GM21515 (cell line): ENCODE data around the gene UBE2L3.
"Not testable (repeated sequence)": the region's sequence is repeated elsewhere in the genome, so short reads cannot be mapped to it uniquely, and the experiment has no call there.

ENCODE experiments used
- ATAC-seq: cut with Tn5 transposase; IDR thresholded peaks from one replicate; pipeline ENCODE4 v1.9.1; 2021; ENCODE audit not compliant: unreplicated experiment

Gene UBE2L3

GRCh38 chr22:21626073-21626734 lies 58.7 kb downstream of the UBE2L3 start:
- no peak for ATAC-seq

DNA sequence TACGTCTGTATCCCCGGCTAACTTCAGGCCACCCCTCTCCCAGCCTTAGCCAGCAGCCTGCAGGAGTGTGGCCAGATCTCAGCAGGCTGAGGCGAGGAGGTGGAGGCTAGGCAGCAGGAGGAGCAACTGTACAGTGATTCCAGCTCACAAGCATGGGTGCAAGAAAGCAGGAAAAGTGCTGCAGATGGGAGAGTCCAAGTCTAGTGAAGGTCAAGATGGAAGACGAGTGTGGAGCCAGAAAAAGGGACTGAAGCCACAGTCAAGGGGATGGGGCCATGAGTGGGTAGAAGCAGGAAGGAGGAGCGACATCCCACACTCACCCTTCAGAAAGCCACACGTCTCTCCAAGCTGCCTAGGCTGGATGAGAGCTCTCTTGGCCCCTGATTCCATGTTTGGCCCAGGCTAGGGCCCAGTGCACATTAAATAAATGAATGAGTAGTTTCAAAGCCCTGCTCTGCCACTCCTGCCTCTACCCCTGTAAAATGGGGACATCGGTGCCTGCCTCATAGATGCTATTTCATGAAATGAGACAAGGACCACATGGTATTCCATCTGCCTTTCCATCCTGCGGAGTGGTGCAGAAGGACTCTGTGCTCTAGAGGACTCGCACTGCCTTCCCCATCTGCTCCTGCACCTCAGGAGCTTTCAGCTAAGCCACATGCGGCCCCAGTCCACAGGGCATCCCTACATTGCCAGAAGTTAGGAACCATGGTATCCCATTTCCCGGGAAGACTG lies 59.4 kb downstream of the UBE2L3 start:
- ATAC-seq: no peak

DNA sequence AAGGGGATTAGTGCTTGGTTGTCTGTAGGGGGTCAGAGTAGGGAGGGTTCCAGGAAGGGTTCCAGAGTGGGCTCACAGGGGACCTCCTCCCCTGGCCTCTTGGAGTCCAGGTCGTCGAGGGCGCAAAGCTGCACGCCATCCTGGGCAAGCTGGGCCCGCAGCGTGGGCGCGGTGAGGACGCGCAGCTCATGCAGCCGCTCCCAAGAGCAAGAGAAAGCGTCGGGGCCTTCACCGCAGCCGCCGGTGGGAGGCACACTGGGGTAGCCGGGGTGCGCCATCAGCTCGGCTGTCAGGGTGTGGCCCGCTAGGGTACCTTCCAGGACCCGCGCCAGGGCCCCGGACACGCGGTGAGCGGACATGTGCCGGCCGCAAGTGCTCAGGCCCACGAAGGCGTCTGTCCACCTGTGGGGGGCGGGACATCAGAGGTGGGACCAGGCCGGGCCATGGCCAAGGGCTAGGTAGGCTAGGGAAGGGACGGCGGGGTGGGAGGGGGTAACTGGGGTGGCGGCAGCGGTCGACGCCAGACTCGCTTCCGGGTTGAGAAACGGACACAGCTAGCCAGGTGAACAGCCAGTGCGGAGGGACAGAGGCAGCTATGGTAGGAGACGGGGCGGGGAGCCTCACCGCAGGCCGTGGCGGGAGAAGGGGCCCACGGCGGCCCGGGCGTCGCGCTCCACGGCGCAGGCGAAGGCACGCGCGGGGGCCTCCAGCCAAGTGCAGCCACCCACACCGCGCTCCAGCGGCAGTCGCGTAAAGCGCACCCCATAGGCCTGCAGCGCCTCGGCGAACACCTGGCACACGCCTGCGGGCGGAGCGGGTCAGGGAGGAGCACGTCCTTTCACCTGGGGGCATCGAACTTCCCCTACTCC lies 61.1 kb downstream of the UBE2L3 start:
- ATAC-seq: no peak

GRCh38 chr22:21629255-21630149 lies 62.0 kb downstream of the UBE2L3 start, which contains the start of gene YDJC:
YDJC (minus strand) TSS chr22:21630022; CDS start chr22:21630014, 8 bp downstream.
- ATAC-seq: peak; percentile 74

- no peak for ATAC-seq
Measured at GRCh38 chr22:21631025-21631424, 63.5 kb downstream of the UBE2L3 start.

GRCh38 chr22:21632237-21632895 lies 64.9 kb downstream of the UBE2L3 start, which contains the start of gene CCDC116:
CCDC116 (plus strand) TSS chr22:21632760; CDS start chr22:21633182, 422 bp downstream.
- ATAC-seq: no peak

- ATAC-seq: no peak
Measured at GRCh38 chr22:21632931-21633330, 65.4 kb downstream of the UBE2L3 start.

GRCh38 chr22:21633481-21633880 lies 66.0 kb downstream of the UBE2L3 start:
- ATAC-seq: no peak

GRCh38 chr22:21634081-21634480 lies 66.6 kb downstream of the UBE2L3 start:
- ATAC-seq: no peak

GRCh38 chr22:21634844-21635243 lies 67.3 kb downstream of the UBE2L3 start:
- ATAC-seq: no peak

- ATAC-seq: no peak
Measured at GRCh38 chr22:21635771-21636510, 68.4 kb downstream of the UBE2L3 start.

GRCh38 chr22:21636629-21637218 lies 69.2 kb downstream of the UBE2L3 start:
- ATAC-seq: no peak

GRCh38 chr22:21637450-21637849 lies 69.9 kb downstream of the UBE2L3 start:
- ATAC-seq: not testable (repeated sequence)

GRCh38 chr22:21639359-21639758 lies 71.8 kb downstream of the UBE2L3 start:
- no peak for ATAC-seq

DNA sequence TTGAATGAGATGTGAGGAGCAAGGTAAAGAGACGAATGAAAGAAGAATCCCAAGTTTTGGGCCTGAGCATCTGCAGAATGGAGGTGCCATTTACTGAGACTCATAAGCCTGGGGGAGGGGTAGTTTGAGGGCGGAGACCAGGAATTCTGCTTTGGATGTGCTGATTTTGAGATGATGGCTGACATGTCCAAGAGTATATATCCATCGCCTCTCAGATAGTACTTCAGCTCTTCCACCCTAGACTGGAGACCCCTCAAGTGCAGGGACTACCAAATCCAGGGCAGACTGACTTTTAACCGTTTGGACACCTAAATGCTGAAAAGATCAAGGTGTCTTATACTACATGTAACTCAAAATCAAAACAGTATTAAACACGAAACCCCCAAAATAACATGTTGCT lies 73.3 kb downstream of the UBE2L3 start:
- ATAC-seq: no peak

- ATAC-seq: no peak
Measured at GRCh38 chr22:21641417-21641788, 73.9 kb downstream of the UBE2L3 start.

GRCh38 chr22:21641789-21642583 lies 74.5 kb downstream of the UBE2L3 start, which contains the start of gene SDF2L1:
SDF2L1 (plus strand) TSS chr22:21642302; CDS start chr22:21642337, 35 bp downstream.
- peak; percentile 93 for ATAC-seq
